Measurements from ENCODE around the gene MEIS1. TPM values are rescaled to one million over a fixed set of nuclear protein-coding genes. Genes with fewer than 3 reads are reported as not detected.
A peak's percentile ranks its signal among the peaks of the same experiment; 100 is the strongest.

The MEIS1 gene
- total RNA-seq, 1 donor from 2014 or later: not detected

GRCh38 chr2:66433945-66434678, 813 bp upstream of the MEIS1 start:
- peaks cover 21% of the 10 kb centered on the region for H3K4me1 Mint-ChIP-seq (ENCODE audit: low read depth)
- H3K4me3 Mint-ChIP-seq (ENCODE audit: low read depth): peak overlapping the region; percentile 82
- peaks cover 85% of the 10 kb centered on the region for H3K27me3 Mint-ChIP-seq (ENCODE audit: low read depth)
- H3K27ac Mint-ChIP-seq: no peak overlapping the region
- DNase-seq (ENCODE audit: low spot score): no peak
- no peaks in the 10 kb centered on the region for H3K9me3 Mint-ChIP-seq
- intact Hi-C loops (cut with micrococcal nuclease): loop anchor here (2.0 kb wide), 2 partner anchors 143 to 149 kb away; no protein-coding TSS in a partner anchor
- H3K36me3 Mint-ChIP-seq (ENCODE audit: low read depth): peaks cover 3% of the 10 kb centered on the region

GRCh38 chr2:66435549-66435875, 587 bp downstream of the MEIS1 start:
- Mint-ChIP-seq H3K9me3 (no peaks in the 10 kb centered on the region), H3K36me3 (ENCODE audit: low read depth) (peaks cover 9% of the 10 kb centered on the region), H3K27me3 (ENCODE audit: low read depth) (peaks cover 90% of the 10 kb centered on the region), H3K4me1 (ENCODE audit: low read depth) (peaks cover 21% of the 10 kb centered on the region), H3K27ac (no peak overlapping the region), H3K4me3 (ENCODE audit: low read depth) (peak overlapping the region; percentile 82)
- intact Hi-C loops (cut with micrococcal nuclease): loop anchor here (2.0 kb wide), 1 partner anchor 147 kb away; no protein-coding TSS in a partner anchor
- no peak for DNase-seq (ENCODE audit: low spot score)

GRCh38 chr2:66435963-66436362, 1.0 kb downstream of the MEIS1 start:
- peaks cover 91% of the 10 kb centered on the region for H3K27me3 Mint-ChIP-seq (ENCODE audit: low read depth)
- H3K4me1 Mint-ChIP-seq (ENCODE audit: low read depth): peaks cover 21% of the 10 kb centered on the region
- DNase-seq (ENCODE audit: low spot score): no peak
- peaks cover 9% of the 10 kb centered on the region for H3K36me3 Mint-ChIP-seq (ENCODE audit: low read depth)
- H3K9me3 Mint-ChIP-seq: no peaks in the 10 kb centered on the region
- intact Hi-C loops (cut with micrococcal nuclease): loop anchor here (2.0 kb wide), 1 partner anchor 147 kb away; no protein-coding TSS in a partner anchor
- H3K27ac Mint-ChIP-seq: no peak overlapping the region
- H3K4me3 Mint-ChIP-seq (ENCODE audit: low read depth): no peak overlapping the region

GRCh38 chr2:66436581-66437001, 1.7 kb downstream of the MEIS1 start:
- no peak overlapping the region for H3K4me3 Mint-ChIP-seq (ENCODE audit: low read depth)
- intact Hi-C loops (cut with micrococcal nuclease): no loop called here
- H3K4me1 Mint-ChIP-seq (ENCODE audit: low read depth): peaks cover 21% of the 10 kb centered on the region
- H3K9me3 Mint-ChIP-seq: no peaks in the 10 kb centered on the region
- no peak overlapping the region for H3K27ac Mint-ChIP-seq
- peaks cover 92% of the 10 kb centered on the region for H3K27me3 Mint-ChIP-seq (ENCODE audit: low read depth)
- DNase-seq (ENCODE audit: low spot score): no peak
- peaks cover 9% of the 10 kb centered on the region for H3K36me3 Mint-ChIP-seq (ENCODE audit: low read depth)

- no peak overlapping the region for H3K27ac Mint-ChIP-seq
- intact Hi-C loops (cut with micrococcal nuclease): no loop called here
- no peaks in the 10 kb centered on the region for H3K9me3 Mint-ChIP-seq
- H3K36me3 Mint-ChIP-seq (ENCODE audit: low read depth): peaks cover 9% of the 10 kb centered on the region
- no peak for DNase-seq (ENCODE audit: low spot score)
- no peak overlapping the region for H3K4me3 Mint-ChIP-seq (ENCODE audit: low read depth)
- H3K4me1 Mint-ChIP-seq (ENCODE audit: low read depth): peaks cover 21% of the 10 kb centered on the region
- peaks cover 88% of the 10 kb centered on the region for H3K27me3 Mint-ChIP-seq (ENCODE audit: low read depth)
Measured at GRCh38 chr2:66437109-66437690, 2.3 kb downstream of the MEIS1 start.

- no peak overlapping the region for H3K27ac Mint-ChIP-seq
- H3K4me1 Mint-ChIP-seq (ENCODE audit: low read depth): peaks cover 21% of the 10 kb centered on the region
- DNase-seq (ENCODE audit: low spot score): no peak
- no peak overlapping the region for H3K4me3 Mint-ChIP-seq (ENCODE audit: low read depth)
- intact Hi-C loops (cut with micrococcal nuclease): no loop called here
- peaks cover 9% of the 10 kb centered on the region for H3K36me3 Mint-ChIP-seq (ENCODE audit: low read depth)
- H3K9me3 Mint-ChIP-seq: no peaks in the 10 kb centered on the region
- peaks cover 86% of the 10 kb centered on the region for H3K27me3 Mint-ChIP-seq (ENCODE audit: low read depth)
Measured at GRCh38 chr2:66437691-66438497, 3.0 kb downstream of the MEIS1 start.

- no peak overlapping the region for H3K4me3 Mint-ChIP-seq (ENCODE audit: low read depth)
Measured at GRCh38 chr2:66438498-66438833, 3.5 kb downstream of the MEIS1 start.

GRCh38 chr2:66438891-66439811, 4.2 kb downstream of the MEIS1 start:
- Mint-ChIP-seq H3K36me3 (ENCODE audit: low read depth) (peaks cover 9% of the 10 kb centered on the region), H3K9me3 (no peaks in the 10 kb centered on the region), H3K27ac (no peak overlapping the region), H3K27me3 (ENCODE audit: low read depth) (peaks cover 83% of the 10 kb centered on the region), H3K4me3 (ENCODE audit: low read depth) (no peak overlapping the region), H3K4me1 (ENCODE audit: low read depth) (peaks cover 15% of the 10 kb centered on the region)
- intact Hi-C loops (cut with micrococcal nuclease): no loop called here
- no peak for DNase-seq (ENCODE audit: low spot score)

More at GRCh38 chr2:66438498-66438833, 3.5 kb downstream of the MEIS1 start:
- H3K27me3 Mint-ChIP-seq (ENCODE audit: low read depth): peaks cover 83% of the 10 kb centered on the region
- H3K4me1 Mint-ChIP-seq (ENCODE audit: low read depth): peaks cover 19% of the 10 kb centered on the region
- intact Hi-C loops (cut with micrococcal nuclease): no loop called here
- H3K36me3 Mint-ChIP-seq (ENCODE audit: low read depth): peaks cover 9% of the 10 kb centered on the region
- no peaks in the 10 kb centered on the region for H3K9me3 Mint-ChIP-seq
- no peak overlapping the region for H3K27ac Mint-ChIP-seq
- no peak for DNase-seq (ENCODE audit: low spot score)

GRCh38 chr2:66439812-66440542, 5.1 kb downstream of the MEIS1 start:
- Mint-ChIP-seq H3K4me3 (ENCODE audit: low read depth) (no peak overlapping the region), H3K36me3 (ENCODE audit: low read depth) (peaks cover 9% of the 10 kb centered on the region), H3K27ac (no peak overlapping the region), H3K4me1 (ENCODE audit: low read depth) (peaks cover 8% of the 10 kb centered on the region), H3K27me3 (ENCODE audit: low read depth) (peaks cover 77% of the 10 kb centered on the region), H3K9me3 (no peaks in the 10 kb centered on the region)
- DNase-seq (ENCODE audit: low spot score): no peak
- intact Hi-C loops (cut with micrococcal nuclease): loop anchor here (10.0 kb wide), 1 partner anchor 1595 kb away; no protein-coding TSS in a partner anchor

GRCh38 chr2:66440708-66441497, 6.0 kb downstream of the MEIS1 start:
- no peaks in the 10 kb centered on the region for H3K9me3 Mint-ChIP-seq
- H3K4me3 Mint-ChIP-seq (ENCODE audit: low read depth): no peak overlapping the region
- DNase-seq (ENCODE audit: low spot score): no peak
- intact Hi-C loops (cut with micrococcal nuclease): loop anchor here (10.0 kb wide), 1 partner anchor 1594 kb away; no protein-coding TSS in a partner anchor
- no peaks in the 10 kb centered on the region for H3K4me1 Mint-ChIP-seq (ENCODE audit: low read depth)
- peaks cover 71% of the 10 kb centered on the region for H3K27me3 Mint-ChIP-seq (ENCODE audit: low read depth)
- peaks cover 5% of the 10 kb centered on the region for H3K36me3 Mint-ChIP-seq (ENCODE audit: low read depth)
- no peak overlapping the region for H3K27ac Mint-ChIP-seq
